Measurements from ENCODE around the gene EMC10.

Gene EMC10

GRCh38 chr19:50505856-50506611, 29.7 kb downstream of the EMC10 start:
- Histone ChIP-seq H3K36me3 (replicated peaks; ENCODE audit: insufficient read depth, low read length) (no peaks in the 10 kb centered on the region), H3K79me2 (ENCODE audit: low read length) (no peaks in the 10 kb centered on the region), H3F3A (ENCODE audit: insufficient read depth, low read length) (no peaks in the 10 kb centered on the region), H3K9me3 (replicated peaks; ENCODE audit: insufficient read depth, low read length) (no peaks in the 10 kb centered on the region), H3K27ac (ENCODE audit: low read length) (no peak overlapping the region), H3K4me1 (ENCODE audit: low read length) (0 out of 2 replicates have a peak, but pooled peaks cover 4% of the 10 kb centered on the region), H3K4me2 (ENCODE audit: low read depth, low read length) (no peak overlapping the region), H3K4me3 (ENCODE audit: low read length) (no peak overlapping the region), H3K9me2 (replicated peaks; ENCODE audit: insufficient read depth, low read length) (no peaks in the 10 kb centered on the region), H4K20me1 (ENCODE audit: insufficient read depth, low read length) (no peaks in the 10 kb centered on the region), H3K9ac (ENCODE audit: low read length) (no peak overlapping the region), H2AFZ (ENCODE audit: low read length) (no peak overlapping the region), H3K27me3 (replicated peaks; ENCODE audit: insufficient read depth, low read length) (no peaks in the 10 kb centered on the region)
- TF ChIP-seq CTCF (IDR thresholded peaks at IDR 0.05; ENCODE audit: low read length) (no peak), EZH2 (optimal IDR thresholded peaks at IDR 0.05; ENCODE audit: low read depth, low read length) (no peak), EZH2phosphoT487 (IDR thresholded peaks at IDR 0.05; ENCODE audit: low read length) (no peak)
- no peak for DNase-seq

DNA sequence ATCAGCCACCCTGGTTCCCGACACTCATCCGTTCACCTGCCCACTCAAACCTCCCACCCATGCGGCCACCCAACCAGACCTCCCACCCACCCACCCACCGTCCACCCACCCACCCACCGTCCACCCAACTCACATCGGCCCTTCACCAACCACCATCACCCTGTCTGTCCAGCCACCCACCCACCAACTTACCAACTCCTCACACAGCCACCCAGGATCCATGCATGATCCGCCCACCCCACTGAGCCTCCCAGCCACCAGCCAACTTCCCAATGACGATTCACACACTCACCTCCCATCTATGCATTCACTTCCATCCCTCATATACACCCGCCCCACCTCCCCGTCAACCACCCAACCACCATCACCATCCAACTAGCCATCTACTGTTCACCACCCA, 30.4 kb downstream of the EMC10 start:
- Histone ChIP-seq H4K20me1 (ENCODE audit: insufficient read depth, low read length) (no peaks in the 10 kb centered on the region), H3K36me3 (replicated peaks; ENCODE audit: insufficient read depth, low read length) (no peaks in the 10 kb centered on the region), H3K4me1 (ENCODE audit: low read length) (0 out of 2 replicates have a peak, but pooled peaks cover 4% of the 10 kb centered on the region), H3K4me2 (ENCODE audit: low read depth, low read length) (no peak overlapping the region), H3K27ac (ENCODE audit: low read length) (no peak overlapping the region), H3K79me2 (ENCODE audit: low read length) (no peaks in the 10 kb centered on the region), H3F3A (ENCODE audit: insufficient read depth, low read length) (no peaks in the 10 kb centered on the region), H3K4me3 (ENCODE audit: low read length) (no peak overlapping the region), H3K9me2 (replicated peaks; ENCODE audit: insufficient read depth, low read length) (no peaks in the 10 kb centered on the region), H3K9me3 (replicated peaks; ENCODE audit: insufficient read depth, low read length) (no peaks in the 10 kb centered on the region), H3K27me3 (replicated peaks; ENCODE audit: insufficient read depth, low read length) (no peaks in the 10 kb centered on the region), H2AFZ (ENCODE audit: low read length) (no peak overlapping the region), H3K9ac (ENCODE audit: low read length) (no peak overlapping the region)
- TF ChIP-seq EZH2phosphoT487 (IDR thresholded peaks at IDR 0.05; ENCODE audit: low read length): no peak
- no peak for DNase-seq

DNA sequence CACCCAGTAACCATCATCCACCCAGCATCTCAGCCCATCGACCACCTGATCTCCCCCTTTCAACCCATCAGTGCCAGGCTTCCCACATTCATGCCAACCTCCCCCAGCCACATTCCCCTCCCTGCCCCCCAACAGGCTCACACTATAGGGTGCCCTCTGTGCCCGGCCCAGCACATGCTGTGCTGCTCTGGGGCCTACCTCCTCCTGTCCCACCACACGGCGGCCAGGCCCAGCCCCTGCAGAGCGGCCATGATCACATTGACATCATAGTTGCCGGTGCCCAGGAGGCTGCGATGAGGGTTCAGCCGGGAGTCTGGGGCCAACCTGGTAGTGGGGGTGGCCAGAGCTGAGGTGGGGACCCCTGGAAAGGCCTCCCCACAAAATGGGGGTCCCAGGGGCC, 31.1 kb downstream of the EMC10 start:
- no peaks in the 10 kb centered on the region for H3K9me2 ChIP-seq (replicated peaks; ENCODE audit: insufficient read depth, low read length)
- H3K4me3 ChIP-seq (ENCODE audit: low read length): no peak overlapping the region
- H4K20me1 ChIP-seq (ENCODE audit: insufficient read depth, low read length): no peaks in the 10 kb centered on the region
- no peaks in the 10 kb centered on the region for H3K36me3 ChIP-seq (replicated peaks; ENCODE audit: insufficient read depth, low read length)
- DNase-seq: no peak
- H3K9ac ChIP-seq (ENCODE audit: low read length): no peak overlapping the region
- no peaks in the 10 kb centered on the region for H3K27me3 ChIP-seq (replicated peaks; ENCODE audit: insufficient read depth, low read length)
- H3K4me1 ChIP-seq (ENCODE audit: low read length): 0 out of 2 replicates have a peak, but pooled peaks cover 4% of the 10 kb centered on the region
- no peak overlapping the region for H3K27ac ChIP-seq (ENCODE audit: low read length)
- TF ChIP-seq EZH2phosphoT487 (IDR thresholded peaks at IDR 0.05; ENCODE audit: low read length) (no peak), EZH2 (optimal IDR thresholded peaks at IDR 0.05; ENCODE audit: low read depth, low read length) (no peak)
- no peak overlapping the region for H3K4me2 ChIP-seq (ENCODE audit: low read depth, low read length)
- no peaks in the 10 kb centered on the region for H3F3A ChIP-seq (ENCODE audit: insufficient read depth, low read length)
- no peaks in the 10 kb centered on the region for H3K79me2 ChIP-seq (ENCODE audit: low read length)
- no peaks in the 10 kb centered on the region for H3K9me3 ChIP-seq (replicated peaks; ENCODE audit: insufficient read depth, low read length)
- H2AFZ ChIP-seq (ENCODE audit: low read length): no peak overlapping the region

DNA sequence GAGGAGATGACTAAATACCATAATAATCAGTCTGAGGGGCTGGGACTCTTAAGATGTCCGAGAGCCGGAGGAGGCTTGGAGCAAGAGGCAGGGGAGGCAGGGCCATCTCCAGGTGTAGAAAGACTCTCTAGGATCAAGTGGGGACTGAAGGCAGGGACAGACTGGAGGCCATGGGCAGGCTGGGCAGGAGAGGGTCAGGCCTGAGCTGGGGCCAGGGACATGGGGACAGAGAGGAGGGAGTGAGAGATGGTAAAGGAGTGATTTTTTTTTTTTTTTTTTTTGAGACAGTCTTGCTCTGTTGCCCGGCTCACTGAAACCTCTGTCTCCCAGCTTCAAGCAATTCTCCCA, 32.5 kb downstream of the EMC10 start:
- Histone ChIP-seq H2AFZ (ENCODE audit: low read length) (no peak overlapping the region), H3K9me2 (replicated peaks; ENCODE audit: insufficient read depth, low read length) (no peaks in the 10 kb centered on the region), H3K79me2 (ENCODE audit: low read length) (no peaks in the 10 kb centered on the region), H3K27ac (ENCODE audit: low read length) (no peak overlapping the region), H3K9me3 (replicated peaks; ENCODE audit: insufficient read depth, low read length) (no peaks in the 10 kb centered on the region), H3K4me3 (ENCODE audit: low read length) (no peak overlapping the region), H3K4me1 (ENCODE audit: low read length) (0 out of 2 replicates have a peak, but pooled peaks cover 4% of the 10 kb centered on the region), H3K9ac (ENCODE audit: low read length) (no peak overlapping the region), H3F3A (ENCODE audit: insufficient read depth, low read length) (no peaks in the 10 kb centered on the region), H4K20me1 (ENCODE audit: insufficient read depth, low read length) (no peaks in the 10 kb centered on the region), H3K27me3 (replicated peaks; ENCODE audit: insufficient read depth, low read length) (no peaks in the 10 kb centered on the region), H3K36me3 (replicated peaks; ENCODE audit: insufficient read depth, low read length) (no peaks in the 10 kb centered on the region), H3K4me2 (ENCODE audit: low read depth, low read length) (no peak overlapping the region)
- no peak for DNase-seq
- TF ChIP-seq CTCF (IDR thresholded peaks at IDR 0.05; ENCODE audit: low read length): no peak
- TF ChIP-seq EZH2phosphoT487 (IDR thresholded peaks at IDR 0.05; ENCODE audit: low read length): no peak
- no peak for TF ChIP-seq EZH2 (optimal IDR thresholded peaks at IDR 0.05; ENCODE audit: low read depth, low read length)
